Hepatocyte (in vitro differentiated cells): ENCODE results near the gene EXOC3.

Experiments
- CTCF ChIP-seq: fragments of 200-600 bp; sonication (generic); IDR thresholded peaks from 2 replicates; pipeline ENCODE4 v1.5.1; 2016; ENCODE audit warnings: antibody characterized with exemption, mild to moderate bottlenecking; ENCODE audit not compliant: poor library complexity
- EZH2 ChIP-seq: fragments of 200-600 bp; sonication (generic); IDR thresholded peaks from 2 replicates; pipeline ENCODE4 v1.6.1; 2016; ENCODE audit warnings: antibody characterized with exemption, mild to moderate bottlenecking, borderline replicate concordance
- EZH2phosphoT487 ChIP-seq: fragments of 200-600 bp; sonication (generic); IDR thresholded peaks from one replicate; pipeline ENCODE4 v1.6.1; 2018; ENCODE audit warnings: antibody characterized with exemption, mild to moderate bottlenecking, low read depth, moderate library complexity; ENCODE audit not compliant: unreplicated experiment, severe bottlenecking

GRCh38 chr5:444226-444625 is 1.2 kb downstream of the EXOC3 start:
- TF ChIP-seq CTCF (no peak), EZH2 (no peak), EZH2phosphoT487 (no peak)
